Fibroblast of lung (primary cell): Measurements from ENCODE around the gene ECI1.
"Not testable (repeated sequence)": the region's sequence is repeated elsewhere in the genome, so short reads cannot be mapped to it uniquely, and the experiment has no call there.

Experiments used
- CTCF ChIP-seq, 2 donors: IDR thresholded peaks in 1 of 2; conservative IDR thresholded peaks in 1 of 2; 1 replicate in 1 of 2; 2 replicates in 1 of 2; pipeline ENCODE4 v1.5.1; 2011 to 2012; ENCODE audit warnings: low read length in 2 of 2, control low read depth in 1 of 2, inconsistent platforms in 1 of 2, low read depth in 1 of 2, mild to moderate bottlenecking in 1 of 2
- EZH2 ChIP-seq: IDR thresholded peaks from 2 replicates; pipeline ENCODE4 v1.5.1; 2012; ENCODE audit warnings: low read length, control low read depth, mild to moderate bottlenecking; ENCODE audit errors: missing control alignments

GRCh38 chr16:2263026-2263425 is 11.6 kb upstream of the ECI1 start:
- not testable (repeated sequence) for TF ChIP-seq CTCF (conservative IDR thresholded peaks at IDR 0.05 in 1 of 2, IDR thresholded peaks at IDR 0.05 in 1 of 2; ENCODE audit: low read depth in 1 of 2, low read length in 2 of 2); EZH2
